Activated CD8-positive, alpha-beta memory T cell treated with anti-CD3 and anti-CD28 coated beads, Interleukin-2, amount 50 U/mL, for 48 hours (primary cell): ENCODE data around the gene SDK1.
"Not testable (repeated sequence)": the region's sequence is repeated elsewhere in the genome, so short reads cannot be mapped to it uniquely, and the experiment has no call there.

ENCODE experiments used
- DNase-seq: peaks from one replicate; pipeline ENCODE4 v3.0.0-alpha.2; 2020

SDK1 gene

GRCh38 chr7:4270941-4271715 lies 970.1 kb downstream of the SDK1 start:
- DNase-seq: no peak

GRCh38 chr7:4271716-4272015 lies 970.6 kb downstream of the SDK1 start:
- no peak for DNase-seq

- no peak for DNase-seq
Measured at GRCh38 chr7:4272141-4272540, 971.1 kb downstream of the SDK1 start.

- DNase-seq: no peak
Measured at GRCh38 chr7:4273566-4274230, 972.6 kb downstream of the SDK1 start.

GRCh38 chr7:4274286-4274685 lies 973.2 kb downstream of the SDK1 start:
- no peak for DNase-seq

- no peak for DNase-seq
Measured at GRCh38 chr7:4277936-4278335, 976.9 kb downstream of the SDK1 start.

- no peak for DNase-seq
Measured at GRCh38 chr7:4279216-4279615, 978.2 kb downstream of the SDK1 start.

GRCh38 chr7:4281231-4281993 lies 980.4 kb downstream of the SDK1 start:
- no peak for DNase-seq

GRCh38 chr7:4282434-4283223 lies 981.6 kb downstream of the SDK1 start:
- no peak for DNase-seq

GRCh38 chr7:4286351-4286750 lies 985.3 kb downstream of the SDK1 start:
- DNase-seq: no peak

- DNase-seq: no peak
Measured at GRCh38 chr7:4288791-4289394, 987.8 kb downstream of the SDK1 start.

- no peak for DNase-seq
Measured at GRCh38 chr7:4297165-4297917, 996.3 kb downstream of the SDK1 start.

GRCh38 chr7:4297918-4298219 lies 996.8 kb downstream of the SDK1 start:
- no peak for DNase-seq

GRCh38 chr7:4299431-4299830 lies 998.4 kb downstream of the SDK1 start:
- DNase-seq: no peak

GRCh38 chr7:4302203-4302905 lies 1001.3 kb downstream of the SDK1 start:
- DNase-seq: no peak

- no peak for DNase-seq
Measured at GRCh38 chr7:4307316-4308204, 1006.5 kb downstream of the SDK1 start.

GRCh38 chr7:4308205-4308590 lies 1007.1 kb downstream of the SDK1 start:
- no peak for DNase-seq

GRCh38 chr7:4313911-4314310 lies 1012.9 kb downstream of the SDK1 start:
- DNase-seq: not testable (repeated sequence)

GRCh38 chr7:4314316-4314715 lies 1013.3 kb downstream of the SDK1 start:
- DNase-seq: not testable (repeated sequence)
